ENCODE results near the gene SLAMF1.

The SLAMF1 gene

GRCh38 chr1:160558660-160559380, 88.0 kb downstream of the SLAMF1 start:
- no peak for DNase-seq
